ENCODE results near the gene DDR1.

Gene DDR1

GRCh38 chr6:30942338-30943060 is 58.2 kb downstream of the DDR1 start:
- no peak for TF ChIP-seq ZNF274 (IDR thresholded peaks at IDR 0.05; ENCODE audit: low read depth, low read length)
- H3K4me3 ChIP-seq (ENCODE audit: low read length), result no peak overlapping the region

- no peak for TF ChIP-seq ZNF274 (IDR thresholded peaks at IDR 0.05; ENCODE audit: low read depth, low read length)
- H3K4me3 ChIP-seq (ENCODE audit: low read length), result no peak overlapping the region
These were observed 59.7 kb downstream of the DDR1 start for GRCh38 chr6:30944051-30944450.

GRCh38 chr6:30945281-30945680 is 61.0 kb downstream of the DDR1 start:
- no peak overlapping the region for H3K4me3 ChIP-seq (ENCODE audit: low read length)
- TF ChIP-seq ZNF274 (IDR thresholded peaks at IDR 0.05; ENCODE audit: low read depth, low read length), result no peak

GRCh38 chr6:30947231-30947630 is 62.9 kb downstream of the DDR1 start:
- no peak overlapping the region for H3K4me3 ChIP-seq (ENCODE audit: low read length)
- TF ChIP-seq ZNF274 (IDR thresholded peaks at IDR 0.05; ENCODE audit: low read depth, low read length), result no peak

- H3K4me3 ChIP-seq (ENCODE audit: low read length), result no peak overlapping the region
- TF ChIP-seq ZNF274 (IDR thresholded peaks at IDR 0.05; ENCODE audit: low read depth, low read length), result no peak
These were observed 64.5 kb downstream of the DDR1 start for GRCh38 chr6:30948811-30949210.
